ENCODE measurements around the gene CA10. TPM values are rescaled to one million over a fixed set of nuclear protein-coding genes. Genes with fewer than 3 reads are reported as not detected.

CA10 gene
- total RNA-seq, 2 experiments from 2014 or later, result not detected

GRCh38 chr17:51954232-51954765, 204.2 kb downstream of the CA10 start:
- POLR2A ChIA-PET, result no interaction called here

GRCh38 chr17:51951741-51952140, 206.8 kb downstream of the CA10 start:
- H3K4me3 ChIP-seq (ENCODE audit: low read length), result no peak overlapping the region
- H3K9me3 Mint-ChIP-seq, result peaks cover 2% of the 10 kb centered on the region
- no peaks in the 10 kb centered on the region for H3K4me1 Mint-ChIP-seq (ENCODE audit: low read depth)
- intact Hi-C loops (cut with DNase I, micrococcal nuclease), result no loop called here
- no peak for ATAC-seq (ENCODE audit: poor library complexity)
- no peaks in the 10 kb centered on the region for H3K27me3 ChIP-seq (ENCODE audit: control insufficient read depth in 1 of 2, insufficient read depth in 2 of 2, low read length in 2 of 2)
- H3K9me3 ChIP-seq (ENCODE audit: control insufficient read depth in 1 of 2, insufficient read depth in 1 of 2, low read length in 2 of 2), result no peaks in the 10 kb centered on the region
- no peak for DNase-seq
- H3K4me3 Mint-ChIP-seq, result no peak overlapping the region
- CTCF ChIA-PET, result no interaction called here
- no peaks in the 10 kb centered on the region for H3K36me3 Mint-ChIP-seq (ENCODE audit: low read depth)
- H3K36me3 ChIP-seq (ENCODE audit: insufficient read depth, low read length), result no peaks in the 10 kb centered on the region
- POLR2A ChIA-PET, result no interaction called here
- no peaks in the 10 kb centered on the region for H3K4me1 ChIP-seq (ENCODE audit: insufficient read depth, low read length)
- H3K27me3 Mint-ChIP-seq, result no peaks in the 10 kb centered on the region
- no peak overlapping the region for H3K27ac Mint-ChIP-seq
- no peak for TF ChIP-seq CTCF (IDR thresholded peaks at IDR 0.05)
- no peak overlapping the region for H3K27ac ChIP-seq (ENCODE audit: low read depth in 1 of 2, low read length in 2 of 2)

More at GRCh38 chr17:51954232-51954765, 204.2 kb downstream of the CA10 start:
- CTCF ChIA-PET, result interaction anchor here (1.1 kb wide), 1 partner anchor 9 kb away, joined by 3 read pairs; no protein-coding TSS in a partner anchor
- Mint-ChIP-seq H3K27ac (no peak overlapping the region), H3K4me1 (ENCODE audit: low read depth) (no peaks in the 10 kb centered on the region), H3K27me3 (no peaks in the 10 kb centered on the region), H3K4me3 (no peak overlapping the region), H3K9me3 (peaks cover 2% of the 10 kb centered on the region), H3K36me3 (ENCODE audit: low read depth) (no peaks in the 10 kb centered on the region)
- Histone ChIP-seq H3K4me1 (ENCODE audit: insufficient read depth, low read length) (no peaks in the 10 kb centered on the region), H3K27me3 (ENCODE audit: control insufficient read depth in 1 of 2, insufficient read depth in 2 of 2, low read length in 2 of 2) (no peaks in the 10 kb centered on the region), H3K9me3 (ENCODE audit: control insufficient read depth in 1 of 2, insufficient read depth in 1 of 2, low read length in 2 of 2) (no peaks in the 10 kb centered on the region), H3K4me3 (ENCODE audit: low read length) (no peak overlapping the region), H3K27ac (ENCODE audit: low read depth in 1 of 2, low read length in 2 of 2) (no peak overlapping the region), H3K36me3 (ENCODE audit: insufficient read depth, low read length) (no peaks in the 10 kb centered on the region)
- DNase-seq (no peak), ATAC-seq (ENCODE audit: poor library complexity) (no peak)
- no peak for TF ChIP-seq CTCF (IDR thresholded peaks at IDR 0.05)
- intact Hi-C loops (cut with DNase I, micrococcal nuclease), result no loop called here

- H3K36me3 ChIP-seq (ENCODE audit: insufficient read depth, low read length), result no peaks in the 10 kb centered on the region
- intact Hi-C loops (cut with DNase I, micrococcal nuclease), result no loop called here
- no peaks in the 10 kb centered on the region for H3K9me3 ChIP-seq (ENCODE audit: control insufficient read depth in 1 of 2, insufficient read depth in 1 of 2, low read length in 2 of 2)
- no peak overlapping the region for H3K4me3 ChIP-seq (ENCODE audit: low read length)
- Mint-ChIP-seq H3K4me1 (ENCODE audit: low read depth) (no peaks in the 10 kb centered on the region), H3K4me3 (no peak overlapping the region), H3K27me3 (no peaks in the 10 kb centered on the region), H3K9me3 (peaks cover 2% of the 10 kb centered on the region), H3K27ac (no peak overlapping the region), H3K36me3 (ENCODE audit: low read depth) (no peaks in the 10 kb centered on the region)
- CTCF ChIA-PET, result no interaction called here
- H3K27ac ChIP-seq (ENCODE audit: low read depth in 1 of 2, low read length in 2 of 2), result no peak overlapping the region
- ATAC-seq (ENCODE audit: poor library complexity) (no peak), DNase-seq (no peak)
- no peaks in the 10 kb centered on the region for H3K27me3 ChIP-seq (ENCODE audit: control insufficient read depth in 1 of 2, insufficient read depth in 2 of 2, low read length in 2 of 2)
- POLR2A ChIA-PET, result no interaction called here
- H3K4me1 ChIP-seq (ENCODE audit: insufficient read depth, low read length), result no peaks in the 10 kb centered on the region
- TF ChIP-seq CTCF (IDR thresholded peaks at IDR 0.05), result no peak
These were observed 210.4 kb downstream of the CA10 start for GRCh38 chr17:51948128-51948527.
